HG02938 (cell line): ENCODE data around the gene RELN.

Experiments used
- ATAC-seq: cut with Tn5 transposase; IDR thresholded peaks from one replicate; pipeline ENCODE4 v1.9.1; 2021; ENCODE audit warnings: mild to moderate bottlenecking, moderate library complexity; ENCODE audit not compliant: unreplicated experiment

Gene RELN

DNA sequence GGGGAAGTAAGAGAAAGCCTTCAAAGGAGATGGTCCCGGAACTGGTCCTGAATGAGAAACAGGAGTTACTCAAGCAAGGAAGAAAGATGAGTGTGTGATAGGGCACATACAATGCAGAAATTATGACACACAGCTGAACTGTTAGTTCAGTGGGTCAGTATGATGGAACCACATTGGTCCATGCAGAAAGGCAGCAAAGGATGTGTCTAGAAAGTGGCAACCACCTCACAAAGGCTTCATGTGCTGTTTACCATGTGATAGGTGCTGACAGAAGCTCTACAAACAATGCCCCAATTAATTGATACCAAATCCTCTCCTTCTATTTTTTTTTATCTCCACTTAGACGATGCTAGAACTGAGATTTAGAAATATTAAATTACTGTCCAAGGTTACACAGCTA lies 258.3 kb downstream of the RELN start:
- ATAC-seq = no peak

DNA sequence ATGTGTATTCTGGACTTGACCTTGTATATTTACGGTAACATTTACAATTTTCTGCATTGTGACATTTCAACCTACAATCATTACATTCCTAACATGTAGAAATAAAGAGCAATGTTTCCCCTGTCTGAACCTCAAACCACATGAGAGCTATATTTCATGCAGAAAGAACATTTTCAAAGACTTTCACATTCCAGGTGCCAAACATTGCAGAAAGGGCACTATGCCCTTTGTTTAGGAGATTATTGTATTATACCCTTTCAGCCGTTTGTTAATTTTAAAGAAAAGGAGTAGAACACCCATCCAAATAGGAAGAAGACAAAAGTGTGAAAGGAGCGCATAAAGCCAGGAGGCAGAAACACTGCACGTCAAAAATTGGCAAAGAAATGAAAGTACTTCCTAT lies 260.4 kb downstream of the RELN start:
- ATAC-seq = no peak

- no peak for ATAC-seq
Observed at GRCh38 chr7:103727982-103728610, 261.4 kb downstream of the RELN start.

GRCh38 chr7:103719070-103719469 lies 270.4 kb downstream of the RELN start:
- no peak for ATAC-seq

DNA sequence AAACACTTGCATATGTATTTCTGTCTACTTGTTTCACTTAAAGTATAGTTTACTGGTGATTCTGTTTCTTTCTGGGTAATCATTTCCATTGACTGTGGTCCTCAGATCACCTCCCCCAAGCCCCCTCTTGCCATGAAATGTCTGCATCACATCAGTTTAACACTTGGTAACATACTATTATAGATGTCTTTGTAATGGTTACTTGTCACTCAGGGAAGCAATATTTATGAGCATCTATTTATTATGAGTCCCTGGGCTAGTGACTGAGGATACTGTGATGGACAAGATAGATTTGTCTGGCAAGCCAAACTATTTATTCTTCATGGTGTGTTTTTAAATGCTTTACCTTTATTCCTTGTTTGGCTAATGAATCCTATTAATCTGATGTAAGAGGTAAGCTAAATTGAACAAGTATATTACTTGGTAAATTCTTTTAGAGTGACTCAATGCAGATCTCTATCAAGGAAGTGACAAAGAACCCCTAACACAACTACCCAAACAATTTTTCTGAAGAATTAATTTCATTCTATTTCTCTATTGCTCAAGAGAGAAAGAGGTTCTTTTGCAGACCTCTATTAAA lies 270.9 kb downstream of the RELN start:
- no peak for ATAC-seq

GRCh38 chr7:103717574-103717973 lies 271.9 kb downstream of the RELN start:
- no peak for ATAC-seq

DNA sequence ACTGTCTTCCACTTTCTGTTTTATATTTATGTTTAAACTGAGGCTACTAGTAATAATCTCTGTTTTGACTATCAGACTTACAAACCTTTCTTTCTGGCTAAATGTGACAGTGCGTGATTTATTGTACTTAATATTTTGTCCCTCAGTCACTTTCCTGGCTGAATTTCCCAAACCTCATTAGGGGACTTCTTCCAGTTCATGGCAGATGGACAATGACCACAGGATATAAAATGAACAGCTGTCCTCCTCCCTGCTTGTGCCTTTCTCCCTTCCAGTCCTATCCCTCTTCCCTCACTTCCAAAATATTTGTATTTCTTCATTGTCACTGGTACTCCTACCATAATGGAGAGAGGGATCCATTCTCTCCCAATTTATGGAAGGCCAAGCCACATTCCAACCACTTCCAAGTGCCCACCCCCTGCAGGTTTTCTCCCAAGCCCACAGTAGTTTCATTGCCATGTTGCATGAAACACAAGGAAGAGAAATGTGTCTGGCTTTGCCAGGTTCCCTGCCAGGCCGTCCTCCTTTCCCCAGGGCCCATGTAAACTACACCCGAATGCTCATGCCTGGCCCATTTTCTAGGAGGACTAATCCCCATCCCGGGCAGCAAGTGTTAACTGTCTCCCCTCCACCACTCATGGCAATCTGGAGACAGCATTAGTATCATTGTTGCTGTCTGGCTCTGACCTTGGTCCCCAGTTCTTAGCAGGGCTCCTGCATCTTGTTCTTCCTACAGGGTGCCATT lies 273.9 kb downstream of the RELN start:
- no peak for ATAC-seq

DNA sequence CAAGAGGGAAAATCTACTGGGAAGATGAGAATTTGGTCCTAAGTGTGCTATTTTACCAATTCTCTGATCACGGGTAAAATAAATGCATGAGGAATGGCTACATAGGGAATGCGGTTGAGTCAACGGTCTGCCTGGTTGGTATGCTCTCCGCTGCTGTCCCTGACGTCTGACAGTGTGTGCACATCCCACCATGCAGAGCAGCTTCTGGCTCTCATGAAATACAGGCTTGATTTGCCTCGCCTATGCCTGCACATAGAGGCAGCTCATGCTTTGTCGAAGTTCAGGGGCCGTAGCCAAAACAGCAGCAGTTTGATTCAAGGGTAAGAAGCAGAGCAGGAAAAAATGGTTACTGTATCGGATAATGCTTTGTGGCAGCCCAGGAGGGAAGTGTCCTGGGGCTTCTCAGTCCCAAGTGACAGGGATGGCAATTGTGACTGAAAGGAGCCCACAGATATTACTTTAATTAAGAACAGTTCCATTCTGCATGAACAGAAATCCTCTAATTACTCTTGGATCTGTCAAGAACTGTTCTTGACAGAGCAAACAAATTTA lies 275.0 kb downstream of the RELN start:
- ATAC-seq = no peak

DNA sequence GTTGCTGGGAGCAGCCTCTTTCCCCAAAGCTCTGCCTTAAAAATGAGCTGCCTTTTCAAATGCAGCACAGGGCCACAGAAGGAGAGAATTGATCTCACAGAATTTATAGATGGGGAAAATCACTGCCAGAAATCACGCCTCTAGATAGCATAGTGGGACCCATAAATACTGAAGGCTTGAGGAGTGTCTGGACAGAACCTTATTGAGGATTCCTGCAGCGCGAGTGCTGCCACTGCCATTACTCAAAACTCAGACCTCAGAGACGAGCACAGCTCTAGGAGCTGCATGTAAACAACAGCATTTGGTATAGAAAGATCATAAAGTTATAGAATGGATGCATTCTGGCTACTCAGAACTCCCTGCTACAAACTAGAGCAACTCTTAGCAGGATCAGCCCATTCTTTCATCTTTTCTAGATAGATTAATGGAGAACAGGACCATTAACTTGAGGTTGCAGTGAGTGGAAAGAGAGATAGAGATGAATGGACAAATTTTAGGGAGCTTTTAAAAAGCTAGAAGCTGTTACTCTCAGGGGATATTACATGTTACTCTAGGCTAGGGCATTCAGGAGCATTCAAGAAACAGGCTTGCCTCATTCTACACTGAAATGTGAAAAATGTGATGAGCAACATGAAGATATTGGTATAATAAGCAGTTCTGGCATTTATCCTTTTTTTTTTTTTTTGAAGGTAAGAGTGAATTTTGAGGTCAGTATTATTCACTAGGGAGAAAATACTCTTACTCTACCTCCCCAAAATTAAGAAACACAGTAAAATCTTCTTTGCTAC lies 276.3 kb downstream of the RELN start:
- no peak for ATAC-seq

- ATAC-seq = no peak
Observed at GRCh38 chr7:103711413-103711812, 278.0 kb downstream of the RELN start.

DNA sequence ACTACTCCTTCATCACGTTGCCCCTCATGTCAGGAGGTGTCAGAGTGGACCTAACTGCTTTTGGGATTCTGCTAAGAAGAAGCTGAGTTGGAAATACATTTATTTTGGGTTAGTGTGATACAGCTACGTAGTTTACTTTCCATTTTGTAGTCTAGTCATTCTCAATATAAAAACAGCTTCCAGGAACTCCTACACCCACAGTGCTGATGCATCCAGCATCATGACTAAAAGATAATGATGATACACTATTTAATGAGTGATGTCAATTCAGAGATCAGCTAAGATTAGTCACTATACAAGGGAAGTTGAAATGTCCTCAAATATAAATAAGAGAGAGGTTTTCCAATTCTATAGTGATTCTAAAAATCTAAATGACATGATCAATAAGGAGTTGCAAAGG lies 279.2 kb downstream of the RELN start:
- ATAC-seq = no peak

DNA sequence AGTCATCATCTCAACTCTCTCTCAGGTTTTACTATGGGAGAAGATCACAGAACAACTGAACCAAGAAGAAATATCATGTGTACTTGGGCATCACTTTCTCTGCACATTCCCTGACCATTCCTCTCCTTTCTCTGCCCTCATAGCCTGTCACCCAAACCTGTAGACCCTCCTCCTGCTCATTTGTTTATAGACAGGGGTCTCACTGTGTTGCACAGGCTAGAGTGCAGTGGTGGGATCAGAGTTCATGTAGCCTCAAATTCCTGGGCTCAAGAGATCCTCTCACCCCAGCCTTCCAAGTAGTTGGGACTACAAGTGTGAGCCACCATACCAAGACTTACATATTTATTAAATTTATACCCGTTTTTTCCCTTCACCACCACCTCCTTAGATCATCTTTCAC lies 282.7 kb downstream of the RELN start:
- ATAC-seq = no peak

DNA sequence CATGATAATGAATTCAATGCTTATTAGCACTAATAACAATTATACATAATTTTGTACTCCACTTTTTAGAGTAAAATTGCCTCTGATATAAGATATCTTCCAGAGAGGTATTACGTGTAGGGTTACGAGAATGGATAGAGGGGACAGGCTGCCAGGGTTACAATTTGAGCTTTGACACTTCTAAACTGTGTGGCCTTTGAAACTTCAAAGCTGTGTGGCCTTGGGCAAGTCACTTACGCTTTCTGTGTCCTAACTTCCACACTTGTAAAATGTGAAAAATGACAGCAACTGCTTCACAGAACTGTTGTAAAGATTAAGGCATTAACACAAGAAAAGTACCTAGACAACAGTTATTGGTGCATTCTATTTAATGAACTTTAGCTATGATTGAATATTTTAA lies 283.9 kb downstream of the RELN start:
- ATAC-seq = no peak

GRCh38 chr7:103704701-103705100 lies 284.8 kb downstream of the RELN start:
- no peak for ATAC-seq

GRCh38 chr7:103702982-103703381 lies 286.5 kb downstream of the RELN start:
- ATAC-seq = no peak

GRCh38 chr7:103702454-103702853 lies 287.0 kb downstream of the RELN start:
- ATAC-seq = no peak

DNA sequence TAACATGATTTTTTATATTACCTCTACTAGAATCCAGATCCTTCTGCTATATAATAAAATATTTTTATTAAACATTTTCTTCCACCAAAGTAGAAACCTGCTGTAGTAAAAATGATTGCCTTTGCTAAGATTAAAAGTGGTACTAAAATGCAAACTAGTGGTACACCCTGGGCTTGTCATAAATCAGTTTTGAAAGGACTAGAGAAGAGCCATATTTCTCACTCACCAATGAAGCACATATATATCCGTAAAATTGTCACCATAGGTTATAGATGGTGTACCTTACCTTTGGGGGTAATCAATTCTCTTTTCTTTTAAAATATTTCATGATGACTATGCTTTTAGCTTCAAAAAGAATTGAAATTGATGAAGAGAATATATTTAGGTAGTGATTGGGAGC lies 290.4 kb downstream of the RELN start:
- no peak for ATAC-seq

DNA sequence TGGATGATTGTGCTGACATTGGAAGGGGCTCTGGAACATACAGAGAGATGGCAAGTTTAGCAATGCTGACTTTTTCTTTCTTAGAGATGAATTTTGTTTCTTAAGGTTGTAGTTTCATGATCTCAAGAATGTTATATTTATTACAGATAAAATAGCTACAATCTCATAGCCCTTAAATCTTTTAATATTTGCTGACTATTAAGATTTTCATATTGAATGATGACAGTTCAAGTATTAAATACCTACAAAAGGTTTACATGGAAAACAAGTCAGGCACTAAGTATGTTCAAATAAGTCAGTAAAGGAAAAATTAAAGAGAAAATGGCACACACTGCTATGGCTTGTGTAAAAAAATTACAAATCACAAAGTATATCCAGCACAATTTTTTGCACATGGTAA lies 291.4 kb downstream of the RELN start:
- ATAC-seq = no peak

DNA sequence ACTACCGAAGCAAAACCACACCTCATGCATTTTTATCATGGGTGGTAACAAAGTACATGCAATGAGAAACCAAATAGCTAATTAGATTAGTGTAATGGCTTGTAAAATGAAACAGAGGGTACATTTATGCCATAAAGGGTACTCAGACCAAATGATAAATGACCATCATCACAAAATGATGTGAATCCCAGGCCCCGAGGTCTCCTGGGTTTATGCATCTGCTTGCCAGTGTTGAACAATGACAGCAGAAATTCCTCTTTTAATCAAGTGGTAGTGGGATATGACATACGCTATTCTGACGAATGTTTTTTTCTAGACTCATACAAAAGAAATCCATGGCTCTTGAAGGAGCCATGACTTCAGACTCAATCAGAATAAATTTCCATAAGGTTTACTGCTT lies 293.9 kb downstream of the RELN start:
- no peak for ATAC-seq

DNA sequence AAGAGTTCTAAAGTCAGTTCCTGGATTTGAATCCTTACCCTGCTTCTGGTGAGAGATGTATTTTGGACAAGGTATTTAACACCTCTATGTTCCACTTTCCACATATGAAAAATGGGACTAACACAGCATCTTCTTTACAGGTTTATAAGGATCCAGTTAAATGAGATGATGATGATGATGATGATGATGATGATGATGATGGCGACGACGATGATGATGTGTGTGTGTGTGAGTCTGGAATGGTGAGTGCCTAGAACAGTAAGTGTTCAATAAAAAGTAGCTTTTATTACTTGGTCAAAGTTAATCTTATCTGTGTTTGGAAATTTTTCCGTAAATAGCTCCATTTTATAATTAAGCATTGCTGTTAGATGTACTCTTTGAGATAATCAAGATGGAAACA lies 295.2 kb downstream of the RELN start:
- no peak for ATAC-seq

GRCh38 chr7:103691291-103691690 lies 298.2 kb downstream of the RELN start:
- no peak for ATAC-seq
